ENCODE measurements around the gene GALNT1. TPM values are rescaled to one million over a fixed set of nuclear protein-coding genes. Genes with fewer than 3 reads are reported as not detected.

Gene GALNT1
- total RNA-seq, 1 donor from 2014 or later, result 270 TPM

DNA sequence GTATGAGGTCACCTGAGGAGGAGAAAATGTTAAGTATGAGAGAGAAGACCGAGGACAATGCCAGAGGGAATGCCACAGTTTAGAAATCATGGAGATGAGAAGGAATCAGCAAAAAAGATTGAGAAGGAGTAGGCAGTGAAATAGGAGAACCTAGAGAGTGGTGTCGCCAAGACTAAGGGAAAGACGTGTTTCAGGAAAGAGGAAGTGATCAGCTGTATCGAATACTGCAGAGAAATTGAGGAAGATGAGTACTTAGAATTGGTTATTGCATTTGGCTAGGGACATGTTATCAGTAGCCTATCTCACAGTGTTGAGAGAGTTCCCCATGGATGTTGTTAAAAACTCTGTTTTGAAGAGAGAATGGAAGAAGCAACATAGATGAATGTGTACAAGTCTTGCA, 112.3 kb downstream of the GALNT1 start:
- no peaks in the 10 kb centered on the region for H3K27me3 Mint-ChIP-seq (ENCODE audit: unreplicated experiment)
- peaks cover 15% of the 10 kb centered on the region for H3K36me3 Mint-ChIP-seq (ENCODE audit: unreplicated experiment)
- no peaks in the 10 kb centered on the region for H3K9me3 Mint-ChIP-seq (ENCODE audit: unreplicated experiment)
- H3K4me1 Mint-ChIP-seq (ENCODE audit: unreplicated experiment), result peaks cover 2% of the 10 kb centered on the region
- H3K4me3 Mint-ChIP-seq (ENCODE audit: unreplicated experiment), result no peak overlapping the region
- no peak overlapping the region for H3K27ac Mint-ChIP-seq (ENCODE audit: unreplicated experiment)
- DNase-seq (ENCODE audit: extremely low spot score, unreplicated experiment), result no peak
- TF ChIP-seq, protein P1, sequence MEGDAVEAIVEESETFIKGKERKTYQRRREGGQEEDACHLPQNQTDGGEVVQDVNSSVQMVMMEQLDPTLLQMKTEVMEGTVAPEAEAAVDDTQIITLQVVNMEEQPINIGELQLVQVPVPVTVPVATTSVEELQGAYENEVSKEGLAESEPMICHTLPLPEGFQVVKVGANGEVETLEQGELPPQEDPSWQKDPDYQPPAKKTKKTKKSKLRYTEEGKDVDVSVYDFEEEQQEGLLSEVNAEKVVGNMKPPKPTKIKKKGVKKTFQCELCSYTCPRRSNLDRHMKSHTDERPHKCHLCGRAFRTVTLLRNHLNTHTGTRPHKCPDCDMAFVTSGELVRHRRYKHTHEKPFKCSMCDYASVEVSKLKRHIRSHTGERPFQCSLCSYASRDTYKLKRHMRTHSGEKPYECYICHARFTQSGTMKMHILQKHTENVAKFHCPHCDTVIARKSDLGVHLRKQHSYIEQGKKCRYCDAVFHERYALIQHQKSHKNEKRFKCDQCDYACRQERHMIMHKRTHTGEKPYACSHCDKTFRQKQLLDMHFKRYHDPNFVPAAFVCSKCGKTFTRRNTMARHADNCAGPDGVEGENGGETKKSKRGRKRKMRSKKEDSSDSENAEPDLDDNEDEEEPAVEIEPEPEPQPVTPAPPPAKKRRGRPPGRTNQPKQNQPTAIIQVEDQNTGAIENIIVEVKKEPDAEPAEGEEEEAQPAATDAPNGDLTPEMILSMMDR (IDR thresholded peaks at IDR 0.05), result no peak

DNA sequence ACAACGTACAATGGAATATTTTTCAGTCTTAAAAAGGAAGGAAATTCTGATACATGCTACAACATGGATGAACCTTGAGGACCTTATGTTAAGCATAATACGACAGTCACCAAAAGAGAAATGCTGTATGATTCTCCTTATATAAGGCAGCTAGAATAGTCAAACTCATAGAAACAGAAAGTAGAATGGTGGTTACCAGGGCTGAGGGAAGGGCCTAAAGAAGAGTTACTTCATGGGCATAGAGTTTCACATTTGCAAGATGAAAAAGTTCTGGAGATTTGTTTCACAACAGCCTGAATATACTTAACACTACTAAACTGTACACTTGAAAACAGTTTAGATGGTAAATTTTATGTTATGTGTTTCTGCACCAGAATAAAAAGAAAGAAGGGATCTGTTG, 113.3 kb downstream of the GALNT1 start:
- Mint-ChIP-seq H3K27me3 (ENCODE audit: unreplicated experiment) (no peaks in the 10 kb centered on the region), H3K4me3 (ENCODE audit: unreplicated experiment) (no peak overlapping the region), H3K36me3 (ENCODE audit: unreplicated experiment) (peaks cover 21% of the 10 kb centered on the region), H3K4me1 (ENCODE audit: unreplicated experiment) (no peaks in the 10 kb centered on the region), H3K27ac (ENCODE audit: unreplicated experiment) (no peak overlapping the region), H3K9me3 (ENCODE audit: unreplicated experiment) (no peaks in the 10 kb centered on the region)
- TF ChIP-seq, protein P1 (IDR thresholded peaks at IDR 0.05), result no peak
- DNase-seq (ENCODE audit: extremely low spot score, unreplicated experiment), result no peak

DNA sequence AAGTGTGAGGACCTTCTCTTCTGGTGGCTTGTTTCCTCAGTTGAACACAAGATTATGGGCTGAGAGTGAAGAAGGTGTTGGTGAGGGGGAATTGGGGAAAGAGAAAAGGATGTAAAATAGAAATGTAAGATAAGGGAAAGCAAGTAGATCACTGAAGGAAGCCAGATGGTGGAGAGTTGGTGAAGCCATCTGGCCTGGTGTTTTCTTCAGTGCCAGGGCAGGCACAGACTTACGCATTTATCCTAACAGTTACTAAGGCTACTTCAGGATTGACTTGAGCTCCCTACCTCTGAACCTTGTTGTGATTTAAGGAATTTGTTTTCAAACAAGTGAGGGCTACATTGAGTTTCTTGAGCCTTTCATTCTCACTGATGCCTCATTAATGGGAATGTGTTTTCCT, 113.8 kb downstream of the GALNT1 start:
- Mint-ChIP-seq H3K4me3 (ENCODE audit: unreplicated experiment) (no peak overlapping the region), H3K36me3 (ENCODE audit: unreplicated experiment) (peaks cover 26% of the 10 kb centered on the region), H3K27ac (ENCODE audit: unreplicated experiment) (no peak overlapping the region), H3K4me1 (ENCODE audit: unreplicated experiment) (no peaks in the 10 kb centered on the region), H3K27me3 (ENCODE audit: unreplicated experiment) (no peaks in the 10 kb centered on the region), H3K9me3 (ENCODE audit: unreplicated experiment) (no peaks in the 10 kb centered on the region)
- no peak for DNase-seq (ENCODE audit: extremely low spot score, unreplicated experiment)
- TF ChIP-seq, protein P1 (IDR thresholded peaks at IDR 0.05), result no peak

DNA sequence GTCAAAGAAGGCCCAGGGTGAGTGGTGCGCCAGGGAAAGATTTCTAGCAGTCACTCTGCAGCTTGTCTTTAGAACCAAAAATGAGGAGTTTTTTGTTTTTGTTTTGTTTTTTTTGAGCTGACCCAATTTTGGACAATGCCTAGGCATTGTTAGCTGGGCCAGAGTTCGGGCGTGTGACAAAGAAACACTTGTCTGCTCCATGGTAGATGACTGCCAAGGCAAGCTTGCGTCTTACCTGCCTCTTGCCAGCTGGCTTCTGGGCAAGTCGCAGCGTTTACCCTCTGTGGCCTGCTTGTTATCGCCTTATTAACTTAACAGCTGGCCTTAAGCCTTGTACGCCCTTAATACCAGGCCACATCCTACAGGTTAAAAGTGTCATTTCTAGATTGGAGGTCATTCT, 114.3 kb downstream of the GALNT1 start:
- TF ChIP-seq, protein P1 (IDR thresholded peaks at IDR 0.05), result no peak
- no peaks in the 10 kb centered on the region for H3K27me3 Mint-ChIP-seq (ENCODE audit: unreplicated experiment)
- H3K27ac Mint-ChIP-seq (ENCODE audit: unreplicated experiment), result no peak overlapping the region
- DNase-seq (ENCODE audit: extremely low spot score, unreplicated experiment), result no peak
- no peaks in the 10 kb centered on the region for H3K9me3 Mint-ChIP-seq (ENCODE audit: unreplicated experiment)
- no peak overlapping the region for H3K4me3 Mint-ChIP-seq (ENCODE audit: unreplicated experiment)
- H3K4me1 Mint-ChIP-seq (ENCODE audit: unreplicated experiment), result no peaks in the 10 kb centered on the region
- peaks cover 26% of the 10 kb centered on the region for H3K36me3 Mint-ChIP-seq (ENCODE audit: unreplicated experiment)

DNA sequence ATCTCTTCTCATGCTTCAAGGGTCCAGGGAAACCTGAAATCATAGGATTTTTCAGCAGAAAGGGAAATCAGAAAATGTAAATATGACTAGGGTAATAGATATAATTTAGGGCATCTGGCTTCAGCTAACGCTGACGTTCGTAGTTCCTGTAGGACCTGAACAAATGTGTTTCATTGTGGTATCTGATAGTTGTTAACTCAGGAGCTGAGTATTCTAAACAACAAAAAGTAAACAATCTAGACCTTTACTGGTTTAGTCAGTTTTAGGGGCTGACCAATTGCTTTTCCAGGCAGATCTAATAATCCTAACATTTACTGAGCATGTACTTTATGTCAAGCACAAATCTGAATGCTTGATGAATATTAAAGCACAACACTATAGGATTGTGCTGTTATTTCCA, 114.8 kb downstream of the GALNT1 start:
- H3K9me3 Mint-ChIP-seq (ENCODE audit: unreplicated experiment), result no peaks in the 10 kb centered on the region
- H3K4me3 Mint-ChIP-seq (ENCODE audit: unreplicated experiment), result no peak overlapping the region
- H3K27ac Mint-ChIP-seq (ENCODE audit: unreplicated experiment), result no peak overlapping the region
- TF ChIP-seq, protein P1 (IDR thresholded peaks at IDR 0.05), result no peak
- no peaks in the 10 kb centered on the region for H3K27me3 Mint-ChIP-seq (ENCODE audit: unreplicated experiment)
- DNase-seq (ENCODE audit: extremely low spot score, unreplicated experiment), result no peak
- H3K4me1 Mint-ChIP-seq (ENCODE audit: unreplicated experiment), result no peaks in the 10 kb centered on the region
- H3K36me3 Mint-ChIP-seq (ENCODE audit: unreplicated experiment), result peaks cover 26% of the 10 kb centered on the region
